ENCODE measurements around the gene FHL2.
A peak's percentile ranks its signal among the peaks of the same experiment; 100 is the strongest.

The FHL2 gene

DNA sequence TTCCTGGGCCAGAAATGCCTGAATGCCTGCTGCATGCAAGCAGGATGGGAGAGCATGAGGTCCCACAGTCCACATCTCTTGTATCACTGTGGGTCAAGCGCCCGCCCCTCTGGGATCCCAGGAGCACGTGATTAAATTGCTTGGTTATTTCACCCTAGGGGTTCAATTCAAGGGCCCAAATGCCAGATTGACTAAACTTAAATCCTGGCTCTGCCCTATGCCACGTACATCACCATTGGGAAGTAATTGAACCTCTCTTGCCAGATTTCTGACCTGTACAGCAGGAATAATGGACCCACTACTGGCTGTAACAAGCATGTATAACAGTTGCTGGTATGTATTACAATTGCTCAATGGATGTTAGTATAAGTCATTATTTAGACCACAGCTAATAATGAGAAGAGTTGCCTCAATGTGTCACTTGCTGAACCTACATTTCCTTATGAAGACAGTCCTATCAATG, 19.9 kb downstream of the FHL2 start:
- no peak for DNase-seq (ENCODE audit: low read depth)

DNA sequence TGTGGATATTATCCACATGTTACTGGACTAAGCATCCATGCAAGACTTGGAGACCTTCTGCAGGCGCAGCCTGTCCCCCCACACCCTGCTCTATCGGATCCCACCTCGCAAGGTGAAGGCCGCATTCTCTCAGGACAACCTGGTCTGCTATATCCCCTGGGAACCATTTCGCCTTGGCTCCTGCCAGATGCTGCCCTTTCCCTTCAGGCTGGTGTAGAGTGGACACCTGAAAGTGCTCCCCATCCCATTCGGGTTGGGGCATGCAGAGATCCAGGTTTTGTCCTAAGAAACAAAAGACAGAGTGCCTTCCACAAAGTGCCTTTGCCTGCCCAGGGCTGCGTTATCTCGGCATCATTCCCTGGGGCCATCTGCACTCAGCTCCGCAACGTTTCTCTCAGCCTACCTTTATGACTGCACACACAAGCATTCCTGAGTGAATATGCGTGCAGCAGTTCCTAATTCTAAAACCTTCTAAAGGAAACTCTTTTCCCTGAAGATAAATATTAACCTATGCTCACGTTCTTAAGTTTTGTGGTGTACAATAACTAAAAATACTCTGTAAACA, 20.5 kb downstream of the FHL2 start:
- no peak for DNase-seq (ENCODE audit: low read depth)

DNA sequence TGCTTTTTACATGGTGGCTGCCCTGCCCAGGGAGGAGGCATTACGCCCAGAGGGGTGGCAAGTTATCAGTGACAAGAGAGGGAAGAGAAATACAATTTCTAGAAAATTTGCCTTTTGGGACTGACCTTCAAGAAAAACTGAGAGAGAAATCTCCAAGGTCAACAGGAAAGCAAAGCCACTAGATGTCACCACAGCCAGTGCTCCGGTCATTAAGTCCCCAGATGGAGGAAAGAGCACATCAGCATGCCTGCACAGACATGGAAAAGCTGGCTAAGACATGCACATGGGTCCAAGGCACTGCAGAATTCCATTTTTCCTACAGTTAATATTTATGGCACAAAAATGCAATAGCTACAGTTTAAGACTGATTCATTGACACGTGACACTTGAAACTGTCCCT, 21.0 kb downstream of the FHL2 start:
- DNase-seq (ENCODE audit: low read depth), result no peak

DNA sequence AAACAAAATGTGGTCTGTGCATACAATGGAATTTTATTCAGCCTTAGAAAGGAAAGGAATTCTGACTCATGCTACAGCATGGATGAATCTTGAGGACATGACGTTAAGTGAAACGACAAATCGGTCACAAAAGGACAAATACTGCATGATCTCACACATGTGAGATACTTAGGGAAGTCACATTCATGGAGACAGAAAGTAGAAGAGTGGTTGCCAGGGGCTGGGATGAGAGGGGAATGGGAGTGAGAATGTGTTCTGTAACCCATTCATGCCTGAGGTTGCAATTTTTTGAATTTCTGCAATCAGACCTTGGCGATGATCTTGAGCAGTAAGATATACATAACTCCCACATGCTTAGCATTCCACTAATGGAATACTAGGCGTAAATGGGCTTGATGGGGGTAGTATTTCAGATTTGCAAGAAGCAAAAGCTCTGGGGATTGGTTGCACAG, 22.0 kb downstream of the FHL2 start:
- DNase-seq (ENCODE audit: low read depth), result peak; percentile 72

DNA sequence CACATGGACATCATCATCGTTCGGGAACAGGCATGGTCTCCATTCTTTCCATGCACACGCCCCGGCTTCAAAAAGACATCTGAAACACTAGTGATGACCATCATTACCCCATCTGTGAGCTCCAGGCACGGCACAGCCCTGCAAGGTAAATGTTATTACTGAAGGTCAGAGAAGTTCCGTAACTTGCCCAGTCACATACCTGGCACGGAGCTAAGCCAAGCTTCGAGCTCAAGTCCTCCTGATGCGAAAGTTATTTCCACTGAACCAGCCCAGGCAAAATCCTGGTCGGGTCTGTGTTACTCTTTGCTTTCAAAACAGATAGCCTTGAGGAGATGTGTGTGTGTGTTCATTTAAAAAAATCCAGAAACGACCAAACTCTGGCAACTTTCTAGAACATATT, 22.8 kb downstream of the FHL2 start:
- no peak for DNase-seq (ENCODE audit: low read depth)

DNA sequence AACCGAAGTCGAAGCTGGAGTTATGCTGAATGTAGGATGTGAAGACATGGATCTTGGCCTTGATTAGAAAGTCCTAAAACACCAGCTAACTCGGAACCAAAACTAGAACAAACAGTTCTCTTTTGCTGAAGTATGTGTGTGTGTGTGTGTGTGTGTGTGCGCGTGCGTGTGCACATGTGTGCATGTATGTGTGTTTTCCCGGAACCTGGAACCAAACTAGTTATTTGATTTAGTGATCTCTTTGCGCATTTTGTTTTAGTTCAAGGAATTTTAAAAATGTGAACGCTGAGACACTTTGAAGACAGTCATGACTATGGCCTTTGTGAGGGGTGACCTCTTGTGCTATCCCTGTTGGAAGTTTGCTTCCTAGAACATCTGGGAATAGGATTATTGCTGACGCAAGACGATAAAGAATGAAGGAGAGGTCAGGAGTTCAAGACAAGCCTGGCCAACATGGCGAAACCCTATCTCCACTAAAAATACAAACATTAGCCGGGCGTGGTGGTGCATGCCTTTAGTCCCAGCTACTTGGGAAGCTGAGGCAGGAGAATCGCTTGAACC, 23.8 kb downstream of the FHL2 start:
- no peak for DNase-seq (ENCODE audit: low read depth)

DNA sequence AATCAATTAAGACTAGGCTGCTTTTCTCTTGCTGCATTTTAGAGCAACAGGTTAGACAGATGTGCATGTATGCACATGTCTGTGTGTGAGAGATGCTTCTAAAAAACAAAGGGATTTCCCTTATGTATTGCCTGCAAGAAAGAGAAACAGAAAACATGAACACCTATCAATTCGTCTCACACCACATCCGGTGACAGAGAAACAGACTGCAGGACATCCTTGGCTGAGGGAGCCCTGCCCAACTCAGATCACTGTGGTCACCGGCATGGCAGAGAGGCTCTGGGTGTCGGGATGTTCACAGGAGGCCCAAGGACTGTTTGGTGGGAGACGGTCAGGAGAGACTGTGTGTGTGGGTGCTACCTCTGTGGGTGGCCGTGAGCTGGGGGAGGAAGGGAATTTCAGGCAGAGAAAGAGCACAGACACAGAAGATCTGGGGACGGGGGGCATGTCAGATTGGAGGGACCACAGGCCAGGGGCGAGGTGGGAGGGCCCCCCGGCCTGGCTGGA, 24.9 kb downstream of the FHL2 start:
- no peak for DNase-seq (ENCODE audit: low read depth)

DNA sequence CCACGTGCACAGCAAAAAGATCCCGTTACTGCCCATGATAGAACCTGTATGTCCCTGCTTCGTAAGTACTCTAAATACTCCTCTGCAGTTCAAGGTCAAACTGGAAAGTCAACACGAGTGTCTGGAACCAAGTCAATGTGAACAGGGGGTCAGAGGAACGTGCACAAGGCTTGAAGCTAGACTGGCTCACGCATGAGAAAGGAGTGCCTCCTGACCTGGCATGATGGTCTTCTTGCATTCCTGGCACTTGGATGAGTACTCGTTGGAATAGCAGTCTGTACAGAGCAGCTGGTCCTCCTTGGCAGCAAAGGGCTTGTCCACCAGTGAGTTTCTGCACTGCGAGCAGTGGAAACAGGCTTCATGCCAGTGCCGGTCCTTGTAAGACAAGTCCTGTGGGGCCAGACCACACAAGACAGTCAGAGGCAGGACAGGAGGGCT, 25.5 kb downstream of the FHL2 start:
- no peak for DNase-seq (ENCODE audit: low read depth)

DNA sequence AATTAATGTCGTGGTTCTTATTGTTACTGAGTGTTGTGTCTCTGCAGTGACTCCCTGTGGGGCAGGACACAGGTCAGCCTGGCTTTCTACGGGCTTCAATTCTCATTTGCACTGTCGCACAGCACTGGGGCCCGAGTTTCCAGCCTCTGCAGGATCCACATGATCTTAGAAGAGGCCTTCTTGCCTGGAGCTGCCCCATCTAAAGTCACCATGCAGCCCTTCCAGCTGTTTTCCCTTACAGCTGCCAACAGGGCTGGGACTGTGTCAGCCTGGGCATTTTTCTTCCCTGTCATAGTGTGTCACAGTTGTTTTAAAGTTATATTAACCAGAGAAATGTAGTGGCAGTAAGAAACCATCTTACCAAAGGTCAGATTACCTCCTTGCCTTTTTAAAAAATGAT, 27.0 kb downstream of the FHL2 start:
- no peak for DNase-seq (ENCODE audit: low read depth)

DNA sequence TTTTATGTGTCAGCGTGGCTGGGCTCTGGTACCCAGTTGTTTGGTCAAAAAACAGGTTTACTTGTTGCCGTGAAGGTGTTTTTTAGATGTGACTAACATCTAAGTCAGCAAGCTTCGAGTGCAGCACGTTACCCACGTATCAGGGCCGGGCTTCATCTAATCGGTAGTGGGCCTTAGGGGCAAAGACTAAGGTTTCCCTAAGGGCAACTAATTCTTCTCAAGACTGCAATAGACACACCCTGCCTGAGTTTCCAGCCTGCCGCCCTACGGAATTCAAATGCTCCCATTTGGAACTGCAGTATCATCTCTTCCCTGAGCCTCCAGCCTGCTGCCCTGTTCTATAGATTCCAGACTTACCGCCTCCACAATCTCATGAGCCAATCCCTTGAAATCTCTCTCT, 27.7 kb downstream of the FHL2 start:
- DNase-seq (ENCODE audit: low read depth), result no peak

DNA sequence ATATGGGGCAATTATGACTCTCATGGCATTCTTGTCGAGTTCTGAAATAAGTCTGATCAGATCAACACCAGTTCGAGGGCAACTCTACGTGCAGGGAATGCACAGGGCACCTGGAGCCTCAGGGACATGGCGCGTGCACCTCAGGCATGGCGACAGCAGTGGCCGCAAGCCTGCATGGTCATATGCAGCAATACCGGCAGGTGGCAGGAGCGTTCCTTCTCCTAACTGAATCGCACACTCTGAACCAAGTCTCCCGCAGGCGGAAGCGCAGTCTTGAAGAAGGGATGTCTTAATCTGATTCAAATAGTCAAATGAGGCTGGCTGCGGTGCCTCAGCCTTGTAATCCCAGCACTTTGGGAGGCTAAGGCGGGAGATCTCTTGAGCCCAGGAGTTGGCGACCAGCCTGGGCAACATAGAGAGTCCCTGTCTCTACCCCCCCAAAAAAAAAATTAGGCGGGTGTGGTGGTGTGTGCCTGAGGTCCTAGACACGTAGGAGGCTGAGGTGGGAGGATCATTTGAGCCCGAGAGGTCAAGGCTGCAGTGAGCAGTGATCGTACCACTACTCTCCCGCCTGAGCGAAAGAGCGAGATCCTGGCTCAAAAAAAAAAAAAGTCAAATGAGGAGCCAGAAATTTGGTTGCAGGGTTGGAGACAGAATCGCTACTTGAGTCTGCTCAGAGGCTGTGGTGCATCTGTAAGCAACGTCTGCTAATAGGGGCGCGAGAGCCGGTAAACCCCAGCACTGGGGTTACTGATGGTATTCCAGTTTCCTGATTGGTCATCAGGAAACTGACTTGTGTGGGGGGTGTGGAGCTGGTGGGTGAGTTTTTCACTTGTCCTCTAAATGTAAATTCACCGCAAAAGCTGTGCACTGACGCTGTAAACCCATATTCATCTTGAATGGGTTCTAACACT, 28.8 kb downstream of the FHL2 start:
- no peak for DNase-seq (ENCODE audit: low read depth)

DNA sequence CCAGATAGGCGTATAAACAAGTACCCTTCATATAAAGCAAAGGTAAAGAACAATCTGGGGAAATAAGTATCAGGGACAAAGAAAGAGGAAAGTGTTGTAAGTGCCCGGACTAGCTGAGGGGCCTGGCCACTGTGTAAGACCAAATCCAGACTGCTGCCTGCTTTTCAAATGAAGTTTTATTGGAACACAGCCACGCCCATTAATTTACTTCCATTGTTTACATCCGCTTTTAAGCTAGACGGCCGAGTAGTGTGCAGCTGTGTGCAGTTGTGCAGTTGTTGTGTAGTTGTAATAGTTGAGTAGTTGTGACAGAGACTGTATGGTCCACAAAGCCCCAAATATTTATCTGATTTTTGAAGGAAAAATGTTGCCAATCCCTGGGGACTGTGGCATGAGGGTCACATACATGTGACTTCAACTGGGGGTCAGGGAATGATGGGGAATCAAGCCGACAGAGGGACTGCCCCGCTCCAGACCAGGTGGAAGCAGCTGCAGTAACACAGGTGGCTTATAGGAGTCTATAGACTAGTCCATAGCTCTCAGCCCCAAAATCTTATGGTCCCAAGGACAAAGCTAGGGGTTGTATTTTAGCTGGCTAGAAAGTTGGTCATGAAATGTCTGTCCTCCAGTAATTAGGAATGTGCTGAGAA, 30.0 kb downstream of the FHL2 start:
- no peak for DNase-seq (ENCODE audit: low read depth)

DNA sequence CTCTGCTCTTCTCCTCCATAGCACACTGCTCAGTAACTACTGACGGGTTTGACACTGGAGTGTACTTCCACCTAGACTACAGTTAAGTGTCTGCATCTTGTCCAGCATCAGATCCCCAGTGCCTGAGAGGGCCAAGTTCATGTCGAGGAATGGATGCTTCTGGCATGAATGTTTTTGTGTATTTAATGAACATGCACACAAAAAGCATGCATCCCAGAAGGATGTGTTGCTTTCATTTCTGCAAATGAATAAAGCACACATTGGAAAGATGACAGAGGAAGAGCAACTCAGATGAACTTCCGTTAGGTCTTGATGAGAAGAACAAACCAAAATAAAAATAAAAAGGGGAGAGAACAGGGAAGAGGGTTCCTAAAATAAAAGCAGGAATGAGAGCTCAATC, 33.6 kb downstream of the FHL2 start:
- DNase-seq (ENCODE audit: low read depth), result no peak

DNA sequence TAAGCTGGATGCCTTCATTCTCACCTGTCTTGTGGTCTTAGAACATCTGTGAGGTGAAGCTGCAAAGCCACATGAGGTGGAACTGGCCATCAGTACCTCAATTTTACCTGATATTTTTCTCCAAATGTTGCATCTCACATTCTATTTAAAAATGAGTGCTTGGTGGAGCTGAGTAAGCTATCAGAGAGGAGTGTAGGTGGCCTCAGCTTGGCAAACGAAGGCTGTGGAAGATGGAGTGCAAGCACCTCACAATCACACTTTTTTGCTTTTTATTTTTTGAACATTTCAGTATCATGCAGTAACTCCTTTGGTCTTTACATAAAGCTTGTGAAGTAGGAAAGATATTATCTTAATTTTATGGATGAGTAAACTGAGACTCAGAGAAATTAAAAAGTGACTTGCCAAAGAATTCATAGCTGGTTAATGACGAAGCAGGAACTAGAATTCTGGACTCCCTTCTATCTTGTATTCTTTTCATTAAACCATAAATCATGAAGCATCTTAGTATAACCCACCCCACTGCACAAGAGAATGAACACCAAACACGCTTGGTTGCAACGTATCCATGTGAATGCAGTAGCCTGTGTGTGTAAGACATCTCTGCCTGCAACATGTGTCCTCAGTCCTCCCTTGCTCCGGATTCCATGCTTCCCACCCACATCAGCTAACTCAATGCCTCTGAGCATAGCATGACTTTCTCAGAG, 34.3 kb downstream of the FHL2 start:
- DNase-seq (ENCODE audit: low read depth), result no peak

DNA sequence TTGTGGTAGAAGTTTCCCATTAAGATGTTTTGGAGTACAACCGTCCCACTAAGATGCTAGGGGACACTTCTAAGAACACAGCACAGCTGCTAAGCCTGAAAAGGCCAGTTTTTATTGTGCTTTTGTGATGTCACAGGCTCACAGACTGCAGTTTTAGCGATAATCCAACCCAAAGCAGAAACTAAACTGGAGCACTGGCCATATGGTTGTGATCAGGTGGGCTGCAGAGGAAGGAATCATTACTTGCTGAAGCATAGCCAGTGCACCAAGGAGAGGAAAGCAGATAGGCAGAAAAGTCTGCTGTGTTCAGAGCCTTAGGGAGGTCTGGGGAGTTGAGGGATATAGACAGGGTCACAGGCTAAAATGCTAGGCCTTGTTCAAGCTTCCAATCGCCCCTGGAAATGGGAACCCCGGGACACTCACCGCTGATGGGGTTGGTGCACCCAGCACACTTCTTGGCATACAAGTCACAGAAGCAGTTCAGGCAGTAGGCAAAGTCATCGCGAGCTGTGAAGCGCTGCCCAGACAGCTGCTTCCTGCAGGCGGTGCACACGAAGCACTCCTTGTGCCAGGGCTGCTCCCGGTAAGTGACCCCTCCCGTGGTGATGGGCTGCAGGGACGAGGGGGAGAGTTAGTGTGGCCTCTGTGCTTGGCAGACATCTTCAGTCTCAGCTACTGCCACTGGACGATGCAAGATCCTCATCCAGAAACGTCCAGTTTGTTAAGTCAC, 35.8 kb downstream of the FHL2 start:
- no peak for DNase-seq (ENCODE audit: low read depth)

DNA sequence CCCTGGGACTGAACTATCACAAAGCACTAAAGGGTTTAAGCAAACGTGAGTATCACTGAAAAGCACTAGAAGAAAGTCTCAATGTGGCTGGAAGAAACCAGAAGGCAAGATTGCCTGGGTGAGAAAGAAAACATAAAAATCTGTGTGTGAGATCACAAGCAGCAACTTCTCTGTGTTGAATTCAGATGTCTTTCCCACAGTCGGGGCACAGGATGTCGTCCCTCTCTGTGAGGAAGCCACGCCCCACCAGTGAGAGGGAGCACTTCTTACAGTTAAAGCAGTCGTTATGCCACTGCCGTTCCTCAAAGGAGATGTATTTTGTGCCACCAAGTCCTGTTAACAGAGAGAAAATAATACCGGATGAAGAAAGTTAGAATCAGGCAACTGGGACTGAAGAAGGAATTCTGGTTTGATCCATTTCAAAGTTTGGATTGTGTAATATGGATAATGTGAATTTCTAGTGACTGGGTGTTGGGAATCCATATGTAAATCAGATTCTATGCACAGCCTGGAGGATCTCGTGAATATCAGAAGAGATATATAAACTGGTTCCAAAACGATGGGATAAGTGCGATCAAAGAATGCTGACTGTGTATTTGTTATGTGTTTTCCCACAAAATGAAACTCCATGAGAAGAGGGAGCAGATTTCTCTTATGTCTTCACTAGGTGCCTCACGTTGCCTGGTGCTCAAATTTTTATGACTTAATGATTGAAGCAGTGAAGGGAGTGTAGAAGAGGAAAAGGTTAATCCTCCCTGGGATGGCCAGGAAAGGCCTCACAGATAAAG, 37.6 kb downstream of the FHL2 start:
- DNase-seq (ENCODE audit: low read depth), result no peak

DNA sequence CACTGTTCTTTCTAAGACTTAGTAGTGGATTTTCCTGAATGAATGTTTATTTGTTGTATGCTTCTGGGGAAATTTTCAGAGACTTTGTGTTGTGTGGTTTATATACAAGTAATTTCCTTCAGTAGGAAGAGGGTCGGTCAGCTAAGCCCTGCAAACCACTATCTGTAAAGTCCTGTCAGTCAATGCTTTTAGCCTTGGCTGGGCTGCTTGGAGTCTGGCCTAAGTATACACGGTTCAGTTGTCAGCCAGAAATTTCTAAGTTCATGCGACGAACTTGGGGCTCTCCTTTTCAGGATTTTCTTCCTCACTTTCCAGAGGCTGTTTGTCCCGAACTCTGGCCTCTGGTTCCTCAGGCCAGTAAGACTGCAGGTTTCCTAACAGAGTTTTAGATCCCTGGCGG, 40.3 kb downstream of the FHL2 start:
- DNase-seq (ENCODE audit: low read depth), result no peak

DNA sequence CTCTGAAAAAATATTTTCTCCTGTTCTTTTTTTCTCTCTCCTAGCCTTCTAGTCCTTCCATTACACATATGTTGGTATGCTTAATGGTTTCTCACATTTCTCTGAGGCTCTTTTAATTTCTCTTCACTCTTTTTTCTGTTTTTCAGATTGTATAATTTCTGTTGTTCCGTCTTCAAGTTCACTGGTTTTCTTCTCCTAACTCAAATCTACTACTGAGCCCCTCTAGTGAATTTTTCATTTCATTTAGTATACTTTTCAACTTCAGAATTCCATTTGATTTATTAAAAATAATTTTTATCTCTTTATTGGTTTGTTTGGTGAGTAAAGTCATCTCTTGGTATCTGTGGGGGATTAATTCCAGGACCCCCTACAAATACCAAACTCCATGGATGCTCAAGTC, 41.7 kb downstream of the FHL2 start:
- DNase-seq (ENCODE audit: low read depth), result no peak

DNA sequence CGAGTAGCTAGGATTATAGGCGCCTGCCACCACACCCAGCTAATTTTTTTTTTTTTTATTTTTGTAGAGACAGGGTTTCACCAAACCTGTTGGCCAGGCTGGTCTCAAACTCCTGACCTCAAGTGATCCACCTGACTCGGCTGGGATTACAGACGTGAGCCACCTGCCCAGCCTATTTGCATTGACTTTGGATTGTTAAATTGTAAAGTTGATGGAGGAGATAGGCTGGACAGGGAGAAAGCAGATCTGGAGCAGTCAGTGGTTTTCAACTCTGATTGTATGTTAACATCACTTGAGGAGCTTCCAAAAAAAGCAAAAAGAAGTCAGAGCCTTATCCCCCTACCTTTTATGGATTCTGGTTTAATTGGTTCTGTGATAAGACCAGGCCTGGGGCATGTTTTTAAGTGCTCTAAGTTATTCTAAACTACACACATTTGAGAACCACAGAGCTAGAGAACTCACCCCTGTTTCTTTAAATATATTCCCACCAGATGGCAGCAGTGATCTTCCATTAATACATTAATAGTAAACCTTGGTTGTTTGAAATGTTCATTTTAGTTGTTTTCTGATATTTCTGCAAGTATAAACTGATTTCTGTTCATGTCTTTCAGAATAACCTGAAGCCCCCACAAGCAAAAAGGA, 54.0 kb downstream of the FHL2 start:
- DNase-seq (ENCODE audit: low read depth), result no peak

DNA sequence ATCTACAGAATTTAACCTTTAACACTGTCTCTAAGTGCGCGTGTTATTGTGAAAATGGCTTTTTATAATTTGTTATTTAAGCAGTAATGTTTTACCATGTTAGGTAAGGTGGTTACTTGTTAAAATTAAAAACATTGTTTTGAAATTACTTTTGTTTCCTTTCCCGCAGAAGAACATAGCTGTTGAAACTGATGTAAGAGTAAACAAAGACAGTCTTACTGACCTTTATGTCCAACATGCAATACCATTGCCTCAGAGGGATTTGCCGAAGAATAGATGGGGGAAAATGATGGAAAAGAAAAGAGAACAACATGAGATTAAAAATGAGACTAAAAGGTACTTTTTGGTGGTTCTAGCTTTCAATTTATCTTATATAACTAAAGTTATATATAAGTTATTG, 59.4 kb downstream of the FHL2 start:
- DNase-seq (ENCODE audit: low read depth), result no peak
